ENCODE data around the gene TMPRSS15.

Gene TMPRSS15

DNA sequence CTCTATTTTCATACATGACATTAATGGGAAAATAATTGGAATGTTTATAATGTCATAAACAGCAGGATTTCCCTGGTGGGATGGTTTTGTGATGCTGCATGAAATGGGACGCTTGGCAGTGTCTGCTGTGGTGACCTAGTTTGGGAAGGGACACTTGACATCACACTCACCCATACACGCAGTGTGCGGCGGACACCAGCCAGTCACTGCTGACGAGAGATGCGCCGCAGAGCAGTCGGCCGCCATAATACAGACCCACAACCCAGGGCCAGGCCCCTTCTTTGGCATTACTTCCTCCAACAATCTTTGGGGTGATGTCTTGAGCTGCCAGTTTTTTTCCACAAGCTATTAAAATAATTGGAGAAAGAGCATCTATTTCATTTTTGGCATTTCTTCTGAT is 109.5 kb downstream of the TMPRSS15 start:
- no peaks in the 10 kb centered on the region for H3K27me3 Mint-ChIP-seq (ENCODE audit: low read depth)
- TF ChIP-seq, protein P1, sequence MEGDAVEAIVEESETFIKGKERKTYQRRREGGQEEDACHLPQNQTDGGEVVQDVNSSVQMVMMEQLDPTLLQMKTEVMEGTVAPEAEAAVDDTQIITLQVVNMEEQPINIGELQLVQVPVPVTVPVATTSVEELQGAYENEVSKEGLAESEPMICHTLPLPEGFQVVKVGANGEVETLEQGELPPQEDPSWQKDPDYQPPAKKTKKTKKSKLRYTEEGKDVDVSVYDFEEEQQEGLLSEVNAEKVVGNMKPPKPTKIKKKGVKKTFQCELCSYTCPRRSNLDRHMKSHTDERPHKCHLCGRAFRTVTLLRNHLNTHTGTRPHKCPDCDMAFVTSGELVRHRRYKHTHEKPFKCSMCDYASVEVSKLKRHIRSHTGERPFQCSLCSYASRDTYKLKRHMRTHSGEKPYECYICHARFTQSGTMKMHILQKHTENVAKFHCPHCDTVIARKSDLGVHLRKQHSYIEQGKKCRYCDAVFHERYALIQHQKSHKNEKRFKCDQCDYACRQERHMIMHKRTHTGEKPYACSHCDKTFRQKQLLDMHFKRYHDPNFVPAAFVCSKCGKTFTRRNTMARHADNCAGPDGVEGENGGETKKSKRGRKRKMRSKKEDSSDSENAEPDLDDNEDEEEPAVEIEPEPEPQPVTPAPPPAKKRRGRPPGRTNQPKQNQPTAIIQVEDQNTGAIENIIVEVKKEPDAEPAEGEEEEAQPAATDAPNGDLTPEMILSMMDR (IDR thresholded peaks at IDR 0.05; ENCODE audit: unreplicated experiment in 3 of 3) = no peak

DNA sequence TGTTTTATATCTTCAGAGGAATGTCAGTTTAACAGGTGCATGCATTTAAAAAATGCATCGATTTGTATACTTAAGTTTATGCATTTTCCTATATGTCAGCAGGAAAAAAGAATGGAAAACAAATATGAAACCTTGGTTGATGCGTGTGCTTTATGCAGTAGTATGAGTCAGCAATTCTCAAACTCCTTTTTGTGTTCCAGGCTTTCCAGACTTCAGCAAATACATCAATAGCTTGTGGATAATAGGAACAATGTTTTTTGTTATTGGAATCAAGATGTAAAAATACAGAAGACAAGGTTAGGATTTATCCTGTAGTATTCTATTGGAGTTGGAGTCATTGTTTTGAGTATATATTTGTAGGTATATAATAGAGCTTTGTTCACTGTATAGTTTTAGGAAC is 113.7 kb downstream of the TMPRSS15 start:
- Mint-ChIP-seq H3K27me3 (ENCODE audit: low read depth) (no peaks in the 10 kb centered on the region), H3K4me3 (no peak overlapping the region), H3K36me3 (ENCODE audit: low read depth) (no peaks in the 10 kb centered on the region), H3K9me3 (peaks cover 3% of the 10 kb centered on the region), H3K4me1 (no peaks in the 10 kb centered on the region), H3K27ac (no peak overlapping the region)
- TF ChIP-seq, protein P1 (IDR thresholded peaks at IDR 0.05; ENCODE audit: unreplicated experiment in 3 of 3) = no peak

More for the DNA sequence above, 109.5 kb downstream of the TMPRSS15 start:
- Mint-ChIP-seq H3K36me3 (ENCODE audit: low read depth) (no peaks in the 10 kb centered on the region), H3K27ac (no peak overlapping the region), H3K4me3 (no peak overlapping the region), H3K4me1 (no peaks in the 10 kb centered on the region), H3K9me3 (no peaks in the 10 kb centered on the region)

DNA sequence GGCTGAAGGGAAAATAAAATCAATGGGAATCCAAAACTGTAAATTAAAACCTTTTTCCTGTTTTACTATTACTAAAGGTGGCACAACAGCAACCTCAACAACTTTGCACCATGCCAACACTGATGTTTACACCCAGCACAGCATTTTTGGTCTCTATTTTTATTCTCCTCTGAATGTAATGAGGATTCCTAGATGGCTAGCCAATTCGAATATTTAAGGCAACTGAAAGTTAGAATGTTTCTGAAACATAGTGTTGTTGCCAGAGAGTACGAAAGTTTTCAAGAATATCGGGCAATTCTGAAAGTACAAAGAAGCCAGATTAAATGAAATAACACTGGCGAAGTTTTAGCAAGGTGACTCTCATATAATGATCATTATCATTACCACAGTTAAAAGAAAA is 118.2 kb downstream of the TMPRSS15 start:
- Mint-ChIP-seq H3K4me3 (no peak overlapping the region), H3K27me3 (ENCODE audit: low read depth) (no peaks in the 10 kb centered on the region), H3K9me3 (peaks cover 3% of the 10 kb centered on the region), H3K27ac (no peak overlapping the region), H3K36me3 (ENCODE audit: low read depth) (no peaks in the 10 kb centered on the region), H3K4me1 (no peaks in the 10 kb centered on the region)
- TF ChIP-seq, protein P1 (IDR thresholded peaks at IDR 0.05; ENCODE audit: unreplicated experiment in 3 of 3) = no peak

DNA sequence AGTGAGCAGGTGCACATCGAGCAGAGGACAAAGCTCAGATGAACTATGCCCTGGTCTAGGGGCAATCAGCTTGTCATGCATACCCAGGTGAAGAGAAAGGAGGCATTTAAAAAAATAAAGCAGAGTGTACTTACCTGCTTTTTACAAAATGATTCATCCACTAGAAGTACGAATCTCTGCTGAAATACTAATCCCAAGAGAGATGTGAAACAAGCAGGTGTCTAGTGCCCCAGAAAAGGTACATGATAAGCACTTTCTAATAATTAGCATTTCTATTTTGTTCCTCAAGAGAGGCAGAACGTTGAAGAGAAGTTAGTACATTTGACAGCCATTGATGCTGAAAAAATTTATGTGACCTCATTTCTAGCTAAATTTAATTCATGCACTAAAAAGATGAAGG is 127.8 kb downstream of the TMPRSS15 start:
- TF ChIP-seq, protein P1 (IDR thresholded peaks at IDR 0.05; ENCODE audit: unreplicated experiment in 3 of 3) = no peak
- Mint-ChIP-seq H3K4me3 (no peak overlapping the region), H3K9me3 (no peaks in the 10 kb centered on the region), H3K4me1 (no peaks in the 10 kb centered on the region), H3K27ac (no peak overlapping the region), H3K36me3 (ENCODE audit: low read depth) (no peaks in the 10 kb centered on the region), H3K27me3 (ENCODE audit: low read depth) (no peaks in the 10 kb centered on the region)

DNA sequence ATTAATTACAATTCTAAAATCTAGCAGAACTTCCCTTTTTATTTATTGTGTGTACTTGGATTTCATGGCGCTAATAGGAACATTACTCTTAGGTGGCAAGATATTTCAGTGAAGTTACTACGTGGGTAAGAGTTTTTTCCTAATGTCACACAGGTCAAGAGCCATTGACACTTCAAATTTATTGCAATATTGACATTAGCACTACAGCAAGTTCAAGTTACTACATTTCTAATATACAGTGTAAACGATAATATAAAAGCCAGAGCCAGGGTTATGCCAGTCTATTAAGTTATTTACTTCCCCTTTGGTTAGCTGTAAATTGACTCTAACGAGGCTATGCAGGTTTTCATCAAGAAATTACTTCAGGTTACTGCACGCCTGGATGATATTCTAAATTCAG is 129.2 kb downstream of the TMPRSS15 start:
- Mint-ChIP-seq H3K27me3 (ENCODE audit: low read depth) (no peaks in the 10 kb centered on the region), H3K4me3 (no peak overlapping the region), H3K9me3 (no peaks in the 10 kb centered on the region), H3K36me3 (ENCODE audit: low read depth) (no peaks in the 10 kb centered on the region), H3K27ac (no peak overlapping the region), H3K4me1 (no peaks in the 10 kb centered on the region)
- TF ChIP-seq, protein P1 (IDR thresholded peaks at IDR 0.05; ENCODE audit: unreplicated experiment in 3 of 3) = no peak

DNA sequence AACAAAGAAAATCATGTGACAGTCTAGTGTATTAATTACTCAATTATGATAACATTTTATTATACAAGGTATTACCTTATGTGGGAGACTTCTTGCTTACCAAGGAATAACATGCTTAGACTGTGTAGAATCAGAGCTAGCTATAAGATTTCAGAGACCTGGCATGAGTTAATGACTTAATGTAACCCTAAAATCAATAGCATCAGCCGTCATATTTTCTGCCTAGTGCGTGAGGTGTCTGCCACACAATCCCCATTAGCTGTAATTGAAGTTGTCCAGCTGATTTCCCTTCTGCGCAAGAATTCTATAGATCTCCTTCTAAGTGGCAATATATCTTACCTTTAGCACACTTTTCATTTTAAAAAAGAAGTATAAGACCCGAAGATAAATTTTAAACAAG is 130.2 kb downstream of the TMPRSS15 start:
- Mint-ChIP-seq H3K9me3 (peaks cover 4% of the 10 kb centered on the region), H3K4me3 (no peak overlapping the region), H3K4me1 (no peaks in the 10 kb centered on the region), H3K27ac (no peak overlapping the region), H3K36me3 (ENCODE audit: low read depth) (no peaks in the 10 kb centered on the region), H3K27me3 (ENCODE audit: low read depth) (no peaks in the 10 kb centered on the region)
- TF ChIP-seq, protein P1 (IDR thresholded peaks at IDR 0.05; ENCODE audit: unreplicated experiment in 3 of 3) = no peak
